SK-N-SH (cell line): Measurements from ENCODE around the gene MGRN1. TPM values are rescaled to one million over a fixed set of nuclear protein-coding genes. Genes with fewer than 3 reads are reported as not detected.

Source experiments
- CTCF ChIA-PET: fragments of 300-600, 350-600 bp; formaldehyde crosslinking; extraction: SDS; loops from one replicate; lab custom pipeline; 2021; lab: Yijun Ruan, JAX
- POLR2A ChIA-PET: fragments of 350-600 bp; sonication (Branson Sonifier 250); formaldehyde crosslinking; extraction: SDS; loops from one replicate; lab custom pipeline; 2020; ENCODE audit warnings: antibody characterized with exemption, inconsistent platforms; lab: Yijun Ruan, JAX
- DNase-seq: peaks from one replicate; pipeline ENCODE4 v3.0.0; 2012
- H2AFZ ChIP-seq: fragments of 200-600 bp; sonication (generic); 2 replicates; pipeline ENCODE4 v1.8.1; 2016; ENCODE audit warnings: antibody characterized with exemption, mild to moderate bottlenecking, low read depth
- H3F3A ChIP-seq: fragments of 200-600 bp; sonication (generic); replicated peaks from 2 replicates; pipeline ENCODE3; 2016; ENCODE audit warnings: antibody characterized with exemption, mild to moderate bottlenecking; ENCODE audit not compliant: insufficient read depth
- H3K27ac ChIP-seq, 2 experiments: fragments of 200-500 bp in 1 of 2; fragments of 200-600 bp in 1 of 2; sonication (Bioruptor generic) in 1 of 2; sonication (generic), shearing (Covaris generic) in 1 of 2; 2 replicates each; pipeline versions ENCODE4 v1.5.1 to v1.6.1; 2014 to 2016; ENCODE audit warnings: low read depth in 2 of 2, inconsistent platforms in 1 of 2, low read length in 1 of 2, mild to moderate bottlenecking in 1 of 2, mixed read lengths in 1 of 2
- H3K27me3 ChIP-seq: fragments of 200-600 bp; sonication (generic), shearing (Covaris generic); 2 replicates; pipeline ENCODE4 v1.6.1; 2016; ENCODE audit warnings: mixed run types; ENCODE audit not compliant: insufficient read depth
- H3K36me3 ChIP-seq, 2 experiments: fragments of 200-500 bp in 1 of 2; fragments of 200-600 bp in 1 of 2; sonication (Bioruptor generic) in 1 of 2; sonication (generic) in 1 of 2; replicated peaks in 1 of 2; 2 replicates each; pipeline versions ENCODE3 to v1.5.1; 2014 to 2016; ENCODE audit warnings: low read length in 1 of 2, mild to moderate bottlenecking in 1 of 2; ENCODE audit not compliant: insufficient read depth in 2 of 2, control insufficient read depth in 1 of 2
- H3K4me1 ChIP-seq, 2 experiments: fragments of 200-500 bp in 1 of 2; fragments of 200-600 bp in 1 of 2; sonication (Bioruptor generic) in 1 of 2; sonication (generic), shearing (Covaris generic) in 1 of 2; 2 replicates each; pipeline versions ENCODE4 v1.5.1 to v1.6.1; 2014 to 2016; ENCODE audit warnings: low read depth in 1 of 2, low read length in 1 of 2, mixed run types in 1 of 2; ENCODE audit not compliant: insufficient read depth in 2 of 2, control insufficient read depth in 1 of 2
- H3K4me2 ChIP-seq: fragments of 200-600 bp; sonication (generic), shearing (Covaris generic); 2 replicates; pipeline ENCODE4 v1.6.1; 2017; ENCODE audit warnings: mixed run types
- H3K4me3 ChIP-seq, 2 experiments: fragments of 200-500 bp in 1 of 2; fragments of 200-600 bp in 1 of 2; sonication (Bioruptor generic) in 1 of 2; sonication (generic), shearing (Covaris generic) in 1 of 2; 2 replicates each; pipeline versions ENCODE4 v1.5.1 to v1.8.1; 2014 to 2016; ENCODE audit warnings: low read depth in 2 of 2, inconsistent platforms in 1 of 2, low read length in 1 of 2, mild to moderate bottlenecking in 1 of 2, mixed read lengths in 1 of 2, moderate library complexity in 1 of 2
- H3K79me2 ChIP-seq: fragments of 200-600 bp; sonication (generic); 2 replicates; pipeline ENCODE4 v1.8.1; 2017; ENCODE audit warnings: mild to moderate bottlenecking; ENCODE audit not compliant: insufficient read depth
- H3K9ac ChIP-seq: fragments of 200-600 bp; sonication (generic); 2 replicates; pipeline ENCODE4 v1.6.1; 2017; ENCODE audit warnings: mixed run types
- H3K9me2 ChIP-seq: fragments of 200-600 bp; sonication (generic); 2 replicates; pipeline ENCODE4 v1.6.1; 2017; ENCODE audit warnings: mixed run types
- H3K9me3 ChIP-seq: fragments of 200-600 bp; sonication (generic); 2 replicates; pipeline ENCODE4 v1.6.1; 2017; ENCODE audit warnings: mixed run types, mild to moderate bottlenecking, moderate library complexity
- H4K20me1 ChIP-seq: fragments of 200-600 bp; sonication (generic); 2 replicates; pipeline ENCODE4 v1.6.1; 2017; ENCODE audit warnings: mild to moderate bottlenecking, mixed run types; ENCODE audit not compliant: insufficient read depth
- CHD2 ChIP-seq: fragments of 150-350 bp; IDR thresholded peaks from 2 replicates; pipeline ENCODE4 v1.6.1; 2018; ENCODE audit warnings: low read length; ENCODE audit not compliant: partially characterized antibody
- CTCF ChIP-seq: fragments of 200-600 bp; sonication (generic); IDR thresholded peaks from 2 replicates; pipeline ENCODE4 v1.6.1; 2017; ENCODE audit warnings: antibody characterized with exemption, mild to moderate bottlenecking, moderate library complexity
- ELF1 ChIP-seq: IDR thresholded peaks from 2 replicates; pipeline ENCODE4 v1.4.0; 2012
- EZH2phosphoT487 ChIP-seq: fragments of 200-600 bp; sonication (generic); IDR thresholded peaks from 2 replicates; pipeline ENCODE4 v1.6.1; 2017; ENCODE audit warnings: low read depth, mixed run types, mild to moderate bottlenecking, antibody characterized with exemption, moderate library complexity, borderline replicate concordance
- FOSL2 ChIP-seq: IDR thresholded peaks from 2 replicates; pipeline ENCODE4 v1.4.0; 2012; ENCODE audit warnings: low read depth, mild to moderate bottlenecking, moderate library complexity, borderline replicate concordance
- MEF2A ChIP-seq: IDR thresholded peaks from 2 replicates; pipeline ENCODE4 v1.4.0; 2012; ENCODE audit warnings: low read depth, borderline replicate concordance
- NFIC ChIP-seq: IDR thresholded peaks from 2 replicates; pipeline ENCODE4 v1.4.0; 2012; ENCODE audit warnings: borderline replicate concordance
- NRF1 ChIP-seq: IDR thresholded peaks from 2 replicates; pipeline ENCODE4 v1.6.1; 2012; ENCODE audit warnings: low read depth, mild to moderate bottlenecking, low read length
- REST ChIP-seq: IDR thresholded peaks from 2 replicates; pipeline ENCODE4 v1.6.1; 2012; ENCODE audit warnings: mild to moderate bottlenecking, low read depth, low read length, moderate library complexity
- RFX5 ChIP-seq: IDR thresholded peaks from 2 replicates; pipeline ENCODE4 v1.6.1; 2012; ENCODE audit warnings: mild to moderate bottlenecking, improper control_type of control experiment, low read length
- RXRA ChIP-seq: IDR thresholded peaks from 2 replicates; pipeline ENCODE4 v1.4.0; 2012; ENCODE audit warnings: low read depth, mild to moderate bottlenecking, borderline replicate concordance
- SIN3A ChIP-seq: IDR thresholded peaks from 2 replicates; pipeline ENCODE4 v1.6.1; 2012; ENCODE audit warnings: low read depth, mild to moderate bottlenecking, low read length, moderate library complexity, borderline replicate concordance
- SMC3 ChIP-seq: IDR thresholded peaks from 2 replicates; pipeline ENCODE4 v1.6.1; 2012; ENCODE audit warnings: low read depth, low read length, improper control_type of control experiment
- TEAD4 ChIP-seq: IDR thresholded peaks from 2 replicates; pipeline ENCODE4 v1.4.0; 2012; ENCODE audit warnings: mild to moderate bottlenecking, borderline replicate concordance; ENCODE audit not compliant: insufficient read depth
- WGBS: methylation state at CpG from one replicate; pipeline ENCODE4 v1.1.6; 2017; ENCODE audit warnings: low lambda C conversion rate; 5-methylcytosine and 5-hydroxymethylcytosine counted together
- polyA plus RNA-seq, 3 experiments: library from polyadenylated mRNA; depleted of rRNA; stranded (reverse); fragments of >200 nt; gene quantifications; 2 replicates each; pipeline ENCODE4 v1.2.3, GENCODE V29; 2012
- TF ChIP-seq, protein P1 (sequence below): IDR thresholded peaks from 2 replicates; pipeline ENCODE4; 2012
- TF ChIP-seq, protein P2 (sequence below): fragments of 150-350 bp; IDR thresholded peaks from 2 replicates; pipeline ENCODE4 v1.6.1; 2017; ENCODE audit warnings: antibody characterized with exemption, low read length, low read depth, borderline replicate concordance
- TF ChIP-seq, protein P3 (sequence below): IDR thresholded peaks from 2 replicates; pipeline ENCODE4 v1.4.0; 2012; ENCODE audit warnings: low read depth, borderline replicate concordance

MGRN1 gene
- polyA plus RNA-seq, 1 of the 3 experiments (the other 2 are of a cell fraction) = 13.3 TPM

- H3F3A ChIP-seq = no peaks in the 10 kb centered on the region
- H3K9ac ChIP-seq = no peak overlapping the region
- DNase-seq = no peak
- WGBS = 93% methylated on average over 6 of the region's 7 CpGs
- no peaks in the 10 kb centered on the region for H3K9me3 ChIP-seq
- H3K27me3 ChIP-seq = no peaks in the 10 kb centered on the region
- POLR2A ChIA-PET = no interaction called here
- no peak overlapping the region for H3K4me3 ChIP-seq
- H3K9me2 ChIP-seq = no peaks in the 10 kb centered on the region
- H3K36me3 ChIP-seq = peaks cover 11 to 72% of the 10 kb centered on the region in 2 experiments
- H3K79me2 ChIP-seq = peaks cover 7% of the 10 kb centered on the region
- H4K20me1 ChIP-seq = no peaks in the 10 kb centered on the region
- H3K27ac ChIP-seq = no peak overlapping the region
- no peaks in the 10 kb centered on the region for H3K4me1 ChIP-seq
- CTCF ChIA-PET = no interaction called here
- TF ChIP-seq ELF1 = no peak
- TF ChIP-seq NFIC = no peak
- TF ChIP-seq TEAD4 = no peak
- TF ChIP-seq, protein P1, sequence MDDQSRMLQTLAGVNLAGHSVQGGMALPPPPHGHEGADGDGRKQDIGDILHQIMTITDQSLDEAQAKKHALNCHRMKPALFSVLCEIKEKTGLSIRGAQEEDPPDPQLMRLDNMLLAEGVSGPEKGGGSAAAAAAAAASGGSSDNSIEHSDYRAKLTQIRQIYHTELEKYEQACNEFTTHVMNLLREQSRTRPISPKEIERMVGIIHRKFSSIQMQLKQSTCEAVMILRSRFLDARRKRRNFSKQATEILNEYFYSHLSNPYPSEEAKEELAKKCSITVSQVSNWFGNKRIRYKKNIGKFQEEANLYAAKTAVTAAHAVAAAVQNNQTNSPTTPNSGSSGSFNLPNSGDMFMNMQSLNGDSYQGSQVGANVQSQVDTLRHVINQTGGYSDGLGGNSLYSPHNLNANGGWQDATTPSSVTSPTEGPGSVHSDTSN = no peak
- no peak for TF ChIP-seq SMC3
- TF ChIP-seq CTCF = no peak
- no peak for TF ChIP-seq REST
- TF ChIP-seq RXRA = no peak
- no peak overlapping the region for H3K4me2 ChIP-seq
- no peak overlapping the region for H2AFZ ChIP-seq
Measured at GRCh38 chr16:4702466-4702808, 77.8 kb downstream of the MGRN1 start.

DNA sequence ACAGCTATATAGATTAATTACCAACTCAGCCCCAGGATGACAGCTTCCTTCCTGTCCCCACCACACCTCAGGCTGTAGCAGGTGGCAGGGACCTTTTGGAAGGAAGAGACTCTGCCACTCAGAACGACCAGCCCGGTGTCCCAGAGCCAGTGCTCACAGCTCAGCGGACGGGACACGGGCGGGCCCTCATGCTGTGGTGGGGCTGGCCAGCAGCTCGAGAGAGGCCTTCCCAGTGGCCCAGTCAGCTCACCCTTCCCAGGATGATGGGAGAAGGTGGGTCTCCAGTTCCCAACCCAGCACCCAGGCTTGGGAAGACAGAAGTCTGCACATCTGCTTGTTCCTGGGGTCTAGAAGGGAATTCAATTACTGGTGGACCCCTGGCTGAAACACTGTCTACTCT lies 79.3 kb downstream of the MGRN1 start:
- Histone ChIP-seq H3K79me2 (peaks cover 21% of the 10 kb centered on the region), H3K9ac (no peak overlapping the region), H3K9me2 (no peaks in the 10 kb centered on the region), H3K27me3 (no peaks in the 10 kb centered on the region), H3K4me2 (no peak overlapping the region), H3K27ac (no peak overlapping the region), H3F3A (no peaks in the 10 kb centered on the region), H3K9me3 (no peaks in the 10 kb centered on the region), H3K36me3 (peaks cover 14 to 58% of the 10 kb centered on the region in 2 experiments), H4K20me1 (no peaks in the 10 kb centered on the region), H2AFZ (no peak overlapping the region), H3K4me1 (no peaks in the 10 kb centered on the region), H3K4me3 (no peak overlapping the region)
- CTCF ChIA-PET = no interaction called here
- no CpG with 5 or more reads among the region's 7 CpGs for WGBS
- DNase-seq = peak; percentile 9
- TF ChIP-seq RFX5 (no peak), FOSL2 (no peak), CHD2 (no peak), SIN3A (no peak), NRF1 (no peak), MEF2A (no peak), EZH2phosphoT487 (no peak)
- TF ChIP-seq, protein P2, sequence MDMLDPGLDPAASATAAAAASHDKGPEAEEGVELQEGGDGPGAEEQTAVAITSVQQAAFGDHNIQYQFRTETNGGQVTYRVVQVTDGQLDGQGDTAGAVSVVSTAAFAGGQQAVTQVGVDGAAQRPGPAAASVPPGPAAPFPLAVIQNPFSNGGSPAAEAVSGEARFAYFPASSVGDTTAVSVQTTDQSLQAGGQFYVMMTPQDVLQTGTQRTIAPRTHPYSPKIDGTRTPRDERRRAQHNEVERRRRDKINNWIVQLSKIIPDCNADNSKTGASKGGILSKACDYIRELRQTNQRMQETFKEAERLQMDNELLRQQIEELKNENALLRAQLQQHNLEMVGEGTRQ = no peak
- TF ChIP-seq, protein P3, sequence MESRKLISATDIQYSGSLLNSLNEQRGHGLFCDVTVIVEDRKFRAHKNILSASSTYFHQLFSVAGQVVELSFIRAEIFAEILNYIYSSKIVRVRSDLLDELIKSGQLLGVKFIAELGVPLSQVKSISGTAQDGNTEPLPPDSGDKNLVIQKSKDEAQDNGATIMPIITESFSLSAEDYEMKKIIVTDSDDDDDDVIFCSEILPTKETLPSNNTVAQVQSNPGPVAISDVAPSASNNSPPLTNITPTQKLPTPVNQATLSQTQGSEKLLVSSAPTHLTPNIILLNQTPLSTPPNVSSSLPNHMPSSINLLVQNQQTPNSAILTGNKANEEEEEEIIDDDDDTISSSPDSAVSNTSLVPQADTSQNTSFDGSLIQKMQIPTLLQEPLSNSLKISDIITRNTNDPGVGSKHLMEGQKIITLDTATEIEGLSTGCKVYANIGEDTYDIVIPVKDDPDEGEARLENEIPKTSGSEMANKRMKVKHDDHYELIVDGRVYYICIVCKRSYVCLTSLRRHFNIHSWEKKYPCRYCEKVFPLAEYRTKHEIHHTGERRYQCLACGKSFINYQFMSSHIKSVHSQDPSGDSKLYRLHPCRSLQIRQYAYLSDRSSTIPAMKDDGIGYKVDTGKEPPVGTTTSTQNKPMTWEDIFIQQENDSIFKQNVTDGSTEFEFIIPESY = no peak
- POLR2A ChIA-PET = no interaction called here
